Loucy (cell line): ENCODE data around the gene DENND5A.

ENCODE experiments used
- H2AFZ ChIP-seq: fragments of 200-600 bp; sonication (generic); 2 replicates; pipeline ENCODE4 v1.6.0; 2016; ENCODE audit warnings: antibody characterized with exemption, mild to moderate bottlenecking, low read length, moderate library complexity
- H3F3A ChIP-seq: fragments of 200-600 bp; 2 replicates; pipeline ENCODE4 v1.6.0; 2016; ENCODE audit warnings: antibody characterized with exemption, low read depth, mild to moderate bottlenecking
- H3K27me3 ChIP-seq: fragments of 200-600 bp; sonication (generic); 2 replicates; pipeline ENCODE4 v1.6.1; 2014; ENCODE audit warnings: low read length, mild to moderate bottlenecking; ENCODE audit not compliant: insufficient read depth, poor library complexity, severe bottlenecking
- H3K36me3 ChIP-seq: fragments of 200-600 bp; sonication (generic); 2 replicates; pipeline ENCODE4 v1.6.1; 2016; ENCODE audit warnings: low read length; ENCODE audit not compliant: insufficient read depth
- H3K4me1 ChIP-seq: fragments of 200-600 bp; sonication (generic); 2 replicates; pipeline ENCODE4 v1.5.1; 2014; ENCODE audit warnings: low read length, mild to moderate bottlenecking; ENCODE audit not compliant: insufficient read depth, poor library complexity, severe bottlenecking
- H3K4me2 ChIP-seq: fragments of 200-600 bp; sonication (generic); 2 replicates; pipeline ENCODE4 v1.6.0; 2014; ENCODE audit warnings: antibody characterized with exemption, low read length, low read depth, mild to moderate bottlenecking; ENCODE audit not compliant: poor library complexity, severe bottlenecking
- H3K4me3 ChIP-seq: fragments of 200-600 bp; sonication (generic); 2 replicates; pipeline ENCODE4 v1.5.1; 2014; ENCODE audit warnings: low read length, mild to moderate bottlenecking, mixed read lengths; ENCODE audit not compliant: poor library complexity, severe bottlenecking
- H3K79me2 ChIP-seq: fragments of 200-600 bp; sonication (generic); 2 replicates; pipeline ENCODE4 v1.6.1; 2014; ENCODE audit warnings: low read length; ENCODE audit not compliant: insufficient read depth
- H3K9ac ChIP-seq: fragments of 200-600 bp; sonication (generic); 2 replicates; pipeline ENCODE4 v1.6.0; 2014; ENCODE audit warnings: mild to moderate bottlenecking, low read depth, low read length, moderate library complexity; ENCODE audit not compliant: poor library complexity, severe bottlenecking
- H3K9me2 ChIP-seq: fragments of 200-600 bp; sonication (generic); replicated peaks from 2 replicates; pipeline ENCODE4 v1.6.1; 2016; ENCODE audit warnings: low read depth, low read length, mixed read lengths
- H3K9me3 ChIP-seq: fragments of 200-600 bp; sonication (generic); 2 replicates; pipeline ENCODE4 v1.6.1; 2014; ENCODE audit warnings: mild to moderate bottlenecking, antibody characterized with exemption, low read length, low read depth; ENCODE audit not compliant: insufficient read depth
- H4K20me1 ChIP-seq: fragments of 200-600 bp; sonication (generic); 2 replicates; pipeline ENCODE4 v1.6.0; 2014; ENCODE audit warnings: antibody characterized with exemption, low read length, mild to moderate bottlenecking; ENCODE audit not compliant: insufficient read depth, poor library complexity, severe bottlenecking
- EZH2phosphoT487 ChIP-seq: fragments of 200-600 bp; IDR thresholded peaks from 2 replicates; pipeline ENCODE4 v1.6.1; 2018; ENCODE audit warnings: antibody characterized with exemption, mild to moderate bottlenecking, moderate library complexity, borderline replicate concordance
- TF ChIP-seq, protein P1 (sequence below): fragments of 200-600 bp; sonication (generic); conservative IDR thresholded peaks from 2 replicates; pipeline ENCODE4 v1.5.1; 2014; ENCODE audit warnings: mild to moderate bottlenecking, antibody characterized with exemption, low read length

The DENND5A gene

DNA sequence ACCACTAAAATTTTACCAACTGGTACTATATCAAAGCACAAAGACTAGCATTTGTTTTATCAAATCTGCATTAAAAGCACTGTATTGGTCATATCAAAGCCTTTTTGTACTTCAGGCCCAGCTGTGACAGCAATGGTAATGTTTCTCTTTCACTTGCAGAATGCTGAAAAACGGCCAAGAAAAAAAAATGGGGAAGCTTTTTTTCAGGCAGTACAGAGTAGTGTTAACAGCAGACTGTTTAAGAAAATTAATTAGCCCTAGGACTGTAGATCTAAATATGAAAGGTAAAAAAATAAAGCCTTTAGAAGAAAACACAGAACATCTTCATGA, 33.3 kb downstream of the DENND5A start:
- Histone ChIP-seq H3K9me3 (0 out of 2 replicates have a peak, but pooled peaks cover 5% of the 10 kb centered on the region), H3K4me3 (no peak overlapping the region), H2AFZ (no peak overlapping the region), H3K79me2 (peaks cover 43% of the 10 kb centered on the region; the same call in 1 of the 2 replicates), H3F3A (no peaks in the 10 kb centered on the region), H3K9me2 (no peaks in the 10 kb centered on the region), H4K20me1 (no peaks in the 10 kb centered on the region), H3K27me3 (no peaks in the 10 kb centered on the region), H3K9ac (no peak overlapping the region), H3K4me2 (no peak overlapping the region), H3K4me1 (peaks cover 3% of the 10 kb centered on the region), H3K36me3 (no peaks in the 10 kb centered on the region)
- TF ChIP-seq, protein P1, sequence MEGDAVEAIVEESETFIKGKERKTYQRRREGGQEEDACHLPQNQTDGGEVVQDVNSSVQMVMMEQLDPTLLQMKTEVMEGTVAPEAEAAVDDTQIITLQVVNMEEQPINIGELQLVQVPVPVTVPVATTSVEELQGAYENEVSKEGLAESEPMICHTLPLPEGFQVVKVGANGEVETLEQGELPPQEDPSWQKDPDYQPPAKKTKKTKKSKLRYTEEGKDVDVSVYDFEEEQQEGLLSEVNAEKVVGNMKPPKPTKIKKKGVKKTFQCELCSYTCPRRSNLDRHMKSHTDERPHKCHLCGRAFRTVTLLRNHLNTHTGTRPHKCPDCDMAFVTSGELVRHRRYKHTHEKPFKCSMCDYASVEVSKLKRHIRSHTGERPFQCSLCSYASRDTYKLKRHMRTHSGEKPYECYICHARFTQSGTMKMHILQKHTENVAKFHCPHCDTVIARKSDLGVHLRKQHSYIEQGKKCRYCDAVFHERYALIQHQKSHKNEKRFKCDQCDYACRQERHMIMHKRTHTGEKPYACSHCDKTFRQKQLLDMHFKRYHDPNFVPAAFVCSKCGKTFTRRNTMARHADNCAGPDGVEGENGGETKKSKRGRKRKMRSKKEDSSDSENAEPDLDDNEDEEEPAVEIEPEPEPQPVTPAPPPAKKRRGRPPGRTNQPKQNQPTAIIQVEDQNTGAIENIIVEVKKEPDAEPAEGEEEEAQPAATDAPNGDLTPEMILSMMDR: no peak
- TF ChIP-seq EZH2phosphoT487: no peak

DNA sequence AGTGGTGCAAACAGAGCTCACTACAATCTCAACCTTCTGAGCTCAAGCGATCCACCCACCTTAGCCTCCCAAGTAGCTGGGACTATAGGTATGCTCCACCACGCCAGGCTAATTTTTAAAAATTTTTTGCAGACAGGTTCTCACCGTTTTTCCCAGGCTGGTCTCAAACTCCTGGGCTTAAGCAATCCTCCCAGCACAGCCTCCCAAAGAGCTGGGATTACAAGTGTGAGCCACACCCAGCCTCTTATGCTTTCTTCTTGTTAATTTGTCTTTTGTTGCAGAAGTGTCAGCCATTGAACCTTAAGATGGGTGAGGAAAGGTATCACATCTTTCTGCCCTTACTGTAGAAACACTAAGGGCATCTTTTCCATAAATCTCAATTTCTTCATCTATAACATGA, 34.9 kb downstream of the DENND5A start:
- H3K9ac ChIP-seq: no peak overlapping the region
- no peaks in the 10 kb centered on the region for H3K9me2 ChIP-seq
- no peak overlapping the region for H3K4me3 ChIP-seq
- 0 out of 2 replicates have a peak, but pooled peaks cover 5% of the 10 kb centered on the region for H3K9me3 ChIP-seq
- no peaks in the 10 kb centered on the region for H3F3A ChIP-seq
- no peak overlapping the region for H3K4me2 ChIP-seq
- TF ChIP-seq EZH2phosphoT487: no peak
- TF ChIP-seq, protein P1: no peak
- peaks cover 43% of the 10 kb centered on the region; the same call in 1 of the 2 replicates for H3K79me2 ChIP-seq
- H3K4me1 ChIP-seq: peaks cover 3% of the 10 kb centered on the region
- no peak overlapping the region for H2AFZ ChIP-seq
- H3K36me3 ChIP-seq: no peaks in the 10 kb centered on the region
- no peaks in the 10 kb centered on the region for H3K27me3 ChIP-seq
- H4K20me1 ChIP-seq: no peaks in the 10 kb centered on the region

DNA sequence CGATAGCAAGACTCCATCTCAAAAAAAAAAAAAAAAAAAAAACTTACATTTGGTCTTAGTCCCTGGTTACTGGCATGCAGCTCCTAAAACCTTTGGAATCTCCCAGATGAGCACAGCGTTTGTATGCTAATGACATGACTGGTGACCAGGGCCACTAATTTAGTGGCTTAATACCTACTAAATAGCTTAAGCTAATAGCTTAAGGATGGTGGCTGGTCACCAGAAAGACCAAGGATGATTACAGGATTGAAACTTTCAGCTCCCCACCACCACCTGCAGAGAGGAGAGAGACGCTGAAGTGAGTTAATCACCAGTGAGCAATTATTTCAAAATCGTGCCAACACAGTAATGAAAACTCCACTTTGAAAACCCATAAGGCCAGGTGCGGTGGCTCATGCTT, 37.1 kb downstream of the DENND5A start:
- no peaks in the 10 kb centered on the region for H3K27me3 ChIP-seq
- no peak overlapping the region for H3K4me2 ChIP-seq
- H3K9me3 ChIP-seq: no peaks in the 10 kb centered on the region
- no peaks in the 10 kb centered on the region for H3K9me2 ChIP-seq
- peaks cover 28% of the 10 kb centered on the region; the same call in 1 of the 2 replicates for H3K79me2 ChIP-seq
- H4K20me1 ChIP-seq: no peaks in the 10 kb centered on the region
- no peak overlapping the region for H3K9ac ChIP-seq
- H3F3A ChIP-seq: no peaks in the 10 kb centered on the region
- no peak for TF ChIP-seq EZH2phosphoT487
- TF ChIP-seq, protein P1: no peak
- no peak overlapping the region for H2AFZ ChIP-seq
- no peak overlapping the region for H3K4me3 ChIP-seq
- H3K36me3 ChIP-seq: no peaks in the 10 kb centered on the region
- peaks cover 3% of the 10 kb centered on the region for H3K4me1 ChIP-seq
